ENCODE data around the gene RUNX2. TPM values are rescaled to one million over a fixed set of nuclear protein-coding genes. Genes with fewer than 3 reads are reported as not detected.
A peak's percentile ranks its signal among the peaks of the same experiment; 100 is the strongest.

The RUNX2 gene
- polyA plus RNA-seq, 4 donors, result 2.5 to 2.9 (median 2.8) TPM

DNA sequence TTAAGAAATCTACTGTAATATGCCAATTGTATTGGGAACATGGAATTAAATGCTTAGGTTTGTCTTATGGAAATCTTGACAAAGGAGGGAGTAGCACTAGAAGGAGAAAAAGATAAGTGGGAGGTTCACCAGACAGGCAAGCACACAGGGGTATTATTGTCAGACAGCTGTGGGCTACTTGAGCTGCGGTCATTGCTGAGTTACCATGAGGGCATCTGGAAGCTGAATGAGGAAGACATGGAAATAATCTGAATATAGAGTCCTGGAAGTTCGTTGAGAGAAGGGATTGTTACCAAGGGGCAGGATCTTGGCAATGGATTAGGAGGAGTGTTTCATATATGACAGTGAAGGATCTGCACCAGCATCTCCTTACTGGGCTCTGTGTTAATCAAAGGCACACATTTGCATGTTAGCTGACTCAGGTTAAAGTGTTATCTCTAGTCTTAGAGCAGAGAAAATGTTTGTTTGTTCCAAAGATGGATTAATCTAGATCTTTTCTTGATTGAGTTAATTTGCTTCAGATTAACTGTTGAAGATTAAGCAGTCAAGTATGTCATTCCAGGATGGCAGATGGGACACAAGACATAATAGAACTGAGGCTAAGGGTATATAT is 102.6 kb downstream of the RUNX2 start:
- DNase-seq (ENCODE audit: low read depth in 4 of 4, low spot score in 3 of 4), result no peak

DNA sequence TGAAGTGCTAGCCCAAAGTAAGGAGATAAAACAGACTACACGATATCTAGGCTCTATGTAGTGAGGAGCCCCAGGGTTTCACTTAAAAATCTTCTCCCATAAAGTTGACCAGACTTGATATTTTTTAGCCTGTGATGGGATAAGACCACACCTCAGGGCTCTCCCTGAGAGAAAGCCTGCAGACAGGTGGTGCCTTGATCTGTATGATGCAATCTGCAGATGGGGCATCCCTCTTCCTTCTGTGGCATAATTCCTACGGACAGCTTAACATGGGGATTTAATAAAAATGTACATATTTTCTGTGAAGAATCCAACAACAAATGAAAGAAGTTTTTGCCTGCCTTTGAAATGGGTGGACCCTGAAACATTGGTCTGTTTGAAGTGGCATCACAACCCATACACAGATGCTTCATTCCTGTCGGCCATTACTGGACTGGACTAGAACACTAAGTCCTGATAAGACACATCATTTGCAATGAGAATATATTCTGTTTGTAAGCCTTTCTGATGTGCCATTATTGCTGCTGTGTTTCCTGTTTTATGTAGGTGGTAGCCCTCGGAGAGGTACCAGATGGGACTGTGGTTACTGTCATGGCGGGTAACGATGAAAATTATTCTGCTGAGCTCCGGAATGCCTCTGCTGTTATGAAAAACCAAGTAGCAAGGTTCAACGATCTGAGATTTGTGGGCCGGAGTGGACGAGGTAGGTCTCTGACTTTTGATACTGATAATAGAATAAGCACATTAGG is 103.4 kb downstream of the RUNX2 start:
- DNase-seq (ENCODE audit: low read depth in 4 of 4, low spot score in 3 of 4), result no peak

DNA sequence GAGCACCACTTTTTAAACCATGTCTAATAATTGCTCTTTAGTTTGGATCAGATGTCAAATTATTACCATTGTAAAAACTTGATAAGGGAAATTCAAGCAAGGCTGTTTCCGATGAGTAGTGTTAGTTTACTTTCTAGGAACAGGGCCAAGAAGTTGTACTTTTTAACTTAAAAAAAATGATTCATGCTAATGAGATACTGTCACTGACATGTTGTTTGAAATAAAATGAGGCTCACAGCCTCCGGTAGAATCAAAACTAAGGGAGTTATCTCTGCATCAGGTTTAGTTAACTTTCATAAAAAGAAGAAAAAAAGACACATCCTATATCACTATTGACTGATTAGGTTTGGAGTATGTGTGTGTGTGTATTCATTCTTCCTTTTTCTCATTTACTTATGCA is 104.8 kb downstream of the RUNX2 start:
- DNase-seq (ENCODE audit: low read depth in 4 of 4, low spot score in 3 of 4), result no peak

DNA sequence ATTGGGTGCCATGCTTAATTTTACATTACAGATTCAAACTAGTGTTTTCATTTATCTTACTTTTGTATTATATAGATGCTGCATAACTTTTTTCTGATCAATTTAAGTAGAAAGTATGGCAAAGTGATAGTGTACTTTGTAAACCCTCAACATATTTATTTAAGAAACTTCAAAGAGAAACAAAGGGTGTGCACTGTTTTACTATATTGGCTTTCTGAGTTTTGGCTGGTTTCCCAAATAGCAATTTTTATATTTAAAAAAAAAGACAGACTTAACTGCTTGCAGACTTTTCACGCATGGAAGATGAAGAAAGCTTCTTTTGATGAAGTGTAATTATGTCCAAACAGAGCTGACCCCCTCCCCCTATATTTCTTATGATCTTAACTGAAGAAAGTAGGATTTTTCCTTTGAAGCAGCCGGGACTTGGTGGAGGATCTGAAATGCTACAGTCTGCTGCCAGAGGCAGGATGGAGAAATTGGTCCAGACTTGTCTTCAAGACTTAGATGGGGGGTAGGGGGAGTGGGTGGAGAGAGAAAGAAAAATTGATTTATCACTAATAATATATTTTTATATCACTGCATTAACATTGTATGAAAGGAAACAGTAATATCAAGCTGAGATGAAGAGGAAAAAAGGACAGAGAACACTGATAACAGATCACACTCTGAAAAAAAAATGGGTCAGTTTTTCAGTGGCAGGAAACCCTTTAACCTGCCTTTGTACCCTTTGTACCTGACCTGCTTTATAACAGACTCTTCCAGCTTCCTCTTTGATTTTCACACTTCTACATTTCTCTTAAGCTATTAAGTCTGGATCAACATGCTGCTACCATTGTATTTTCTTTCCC is 105.6 kb downstream of the RUNX2 start:
- DNase-seq (ENCODE audit: low read depth in 4 of 4, low spot score in 3 of 4), result no peak

DNA sequence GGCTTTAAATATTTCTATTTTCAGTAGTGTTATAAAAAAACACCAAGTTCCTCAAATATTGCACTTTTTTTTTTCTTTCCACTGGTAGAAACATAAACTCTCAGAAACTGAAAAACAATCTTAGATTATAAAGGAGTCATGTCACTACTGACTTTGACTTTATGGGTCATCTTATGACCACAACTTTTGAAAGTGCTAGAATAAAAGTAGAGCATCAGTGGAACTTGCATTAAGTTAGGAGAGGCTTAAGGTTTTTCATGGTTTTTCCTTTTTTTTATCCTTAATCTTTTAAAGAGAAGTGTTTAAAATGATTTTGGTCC is 106.2 kb downstream of the RUNX2 start:
- no peak for DNase-seq (ENCODE audit: low read depth in 4 of 4, low spot score in 3 of 4)

DNA sequence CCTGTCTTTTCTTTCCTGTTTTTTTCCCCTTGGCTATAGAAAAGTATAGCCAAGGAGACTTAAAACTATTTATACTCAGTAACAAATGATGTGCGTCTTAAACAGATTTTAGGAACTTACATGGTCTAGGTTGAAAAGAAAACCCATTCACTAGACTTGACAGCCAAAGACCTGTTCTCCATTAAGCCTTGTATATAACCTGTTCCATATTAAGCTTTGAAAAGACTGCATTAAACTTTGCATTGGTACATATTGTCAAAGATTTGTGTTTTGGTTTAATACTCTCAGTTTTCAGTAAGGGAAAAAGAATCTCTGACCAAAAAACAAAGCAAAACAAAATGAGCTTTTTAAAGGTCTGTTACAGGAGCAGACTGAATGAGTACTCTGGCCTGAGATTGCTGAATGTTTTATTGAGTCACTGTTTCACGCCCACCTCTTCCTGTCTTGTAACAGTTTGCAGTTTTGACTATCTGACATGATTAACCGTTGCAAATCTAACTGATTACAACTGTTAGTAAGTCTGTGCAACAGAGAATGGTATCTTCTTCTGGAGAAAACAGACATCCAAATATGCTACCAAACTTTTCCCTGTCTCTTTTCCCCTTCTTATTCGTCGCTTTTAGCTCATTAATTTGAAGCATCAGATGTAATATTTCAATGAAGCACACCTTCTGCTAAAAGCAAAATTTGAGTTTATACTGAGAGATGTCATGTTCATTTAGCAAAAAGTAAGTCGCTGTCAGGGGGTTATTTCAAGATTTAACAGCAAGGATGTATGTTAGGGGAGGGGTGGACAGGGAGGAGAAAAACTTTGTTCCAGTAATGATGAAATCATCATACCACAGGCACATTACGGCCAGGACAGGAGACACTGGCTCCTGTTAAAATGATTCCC is 108.7 kb downstream of the RUNX2 start:
- no peak for DNase-seq (ENCODE audit: low read depth in 4 of 4, low spot score in 3 of 4)

DNA sequence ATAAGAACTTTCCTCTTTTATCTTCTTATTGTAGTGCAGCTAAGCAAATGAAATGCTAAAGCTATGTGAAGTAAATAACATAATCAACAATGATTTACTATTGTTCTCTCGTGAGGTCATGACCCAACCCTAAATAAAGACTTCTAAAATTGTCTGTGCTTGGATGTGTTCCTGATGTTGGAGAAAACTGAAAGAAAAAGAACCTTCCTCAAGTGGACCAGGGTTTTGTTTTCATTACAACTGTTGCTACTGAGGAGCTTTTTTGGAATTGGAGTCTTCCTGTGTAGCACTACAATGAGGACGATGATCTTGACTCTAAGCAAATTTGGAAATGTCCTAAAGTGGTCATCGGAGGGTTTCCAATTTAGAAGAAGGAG is 109.3 kb downstream of the RUNX2 start:
- no peak for DNase-seq (ENCODE audit: low read depth in 4 of 4, low spot score in 3 of 4)

DNA sequence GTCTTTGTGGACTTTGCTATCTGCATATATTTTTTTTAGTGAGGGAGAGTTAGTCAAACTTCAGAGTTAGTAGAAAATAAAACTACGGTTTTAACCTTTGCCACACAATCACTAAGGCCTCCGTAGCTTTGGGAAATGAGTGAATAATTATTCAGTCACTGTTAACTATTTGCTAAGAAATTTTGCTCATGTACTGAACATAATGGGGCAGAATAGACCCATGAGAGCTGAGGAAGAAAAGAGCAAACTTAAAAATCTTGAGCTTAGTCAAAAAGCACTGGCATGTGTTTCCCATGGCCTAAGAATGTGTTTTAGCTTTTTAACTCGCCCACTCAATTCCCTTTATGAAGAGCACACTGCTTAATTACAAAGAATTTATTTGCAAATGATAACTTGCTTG is 110.0 kb downstream of the RUNX2 start:
- no peak for DNase-seq (ENCODE audit: low read depth in 4 of 4, low spot score in 3 of 4)

DNA sequence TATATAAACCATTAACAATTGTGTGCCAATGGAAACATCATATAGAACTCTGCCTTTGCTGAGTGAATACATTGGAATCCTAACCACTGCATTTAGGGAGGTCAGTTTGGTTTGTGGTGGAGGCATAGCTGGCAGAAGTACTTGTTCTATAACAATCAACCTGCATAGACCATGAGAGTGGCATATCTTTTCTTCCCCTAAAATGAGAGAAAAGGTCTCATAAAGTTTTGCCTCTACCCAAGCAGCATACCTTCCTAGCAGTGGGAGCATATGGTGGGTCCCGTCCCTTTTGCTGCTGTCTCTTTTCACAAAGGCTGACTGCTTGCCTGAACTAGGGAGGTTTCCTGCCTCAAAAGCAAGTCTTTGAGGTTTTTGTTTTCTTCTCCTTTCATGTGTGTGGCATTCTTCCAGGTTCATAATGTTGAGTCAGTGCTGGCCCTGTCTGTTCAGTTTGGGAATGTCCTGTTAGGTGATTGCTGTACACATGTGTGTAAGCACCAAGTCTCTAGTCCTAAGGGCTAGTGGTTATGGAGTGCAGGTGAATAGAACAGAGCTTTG is 110.8 kb downstream of the RUNX2 start:
- no peak for DNase-seq (ENCODE audit: low read depth in 4 of 4, low spot score in 3 of 4)

DNA sequence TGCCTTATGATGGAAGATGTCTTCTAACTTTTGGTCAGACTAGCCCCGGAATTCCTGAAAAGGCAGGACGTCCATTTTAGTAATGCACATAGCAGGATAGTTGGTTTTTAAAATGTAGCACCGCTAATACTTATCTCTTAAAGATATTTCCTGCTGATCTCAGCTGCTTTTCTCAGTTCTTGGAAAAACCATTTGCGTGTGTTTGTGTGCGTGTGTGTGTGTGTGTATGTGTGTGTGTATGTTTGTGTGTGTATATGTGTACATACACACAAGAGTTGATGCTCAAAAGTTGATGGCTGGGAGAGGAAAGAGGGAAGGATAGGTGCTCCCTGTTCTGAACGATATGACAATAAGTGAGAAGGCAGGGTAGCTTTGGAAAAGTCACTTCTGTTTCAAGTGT is 111.3 kb downstream of the RUNX2 start:
- no peak for DNase-seq (ENCODE audit: low read depth in 4 of 4, low spot score in 3 of 4)

DNA sequence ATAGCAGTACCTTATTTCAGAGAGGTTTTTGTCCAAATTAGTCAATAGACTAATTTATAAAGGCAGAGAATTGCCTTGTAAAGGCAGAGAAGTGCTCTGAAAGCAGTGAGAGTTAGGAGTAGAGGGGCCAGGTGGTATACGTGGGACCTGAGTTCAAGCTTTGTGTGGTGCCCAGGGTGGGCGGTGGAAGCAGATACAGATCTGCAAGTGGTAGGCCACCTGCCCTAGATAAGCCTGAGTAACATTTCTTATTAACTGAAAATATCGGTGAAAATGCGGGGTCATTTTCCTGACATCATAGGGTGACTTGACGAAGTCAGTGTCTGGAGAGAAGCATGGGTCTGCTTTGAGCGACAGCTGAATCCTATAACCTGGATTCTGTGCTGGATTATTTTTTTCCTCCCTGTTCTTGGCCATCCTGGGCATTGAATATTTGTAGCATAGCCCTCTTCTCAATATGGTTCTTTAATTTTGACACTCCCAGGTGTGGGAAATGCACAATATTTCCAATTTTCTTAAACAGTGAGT is 111.8 kb downstream of the RUNX2 start:
- no peak for DNase-seq (ENCODE audit: low read depth in 4 of 4, low spot score in 3 of 4)

DNA sequence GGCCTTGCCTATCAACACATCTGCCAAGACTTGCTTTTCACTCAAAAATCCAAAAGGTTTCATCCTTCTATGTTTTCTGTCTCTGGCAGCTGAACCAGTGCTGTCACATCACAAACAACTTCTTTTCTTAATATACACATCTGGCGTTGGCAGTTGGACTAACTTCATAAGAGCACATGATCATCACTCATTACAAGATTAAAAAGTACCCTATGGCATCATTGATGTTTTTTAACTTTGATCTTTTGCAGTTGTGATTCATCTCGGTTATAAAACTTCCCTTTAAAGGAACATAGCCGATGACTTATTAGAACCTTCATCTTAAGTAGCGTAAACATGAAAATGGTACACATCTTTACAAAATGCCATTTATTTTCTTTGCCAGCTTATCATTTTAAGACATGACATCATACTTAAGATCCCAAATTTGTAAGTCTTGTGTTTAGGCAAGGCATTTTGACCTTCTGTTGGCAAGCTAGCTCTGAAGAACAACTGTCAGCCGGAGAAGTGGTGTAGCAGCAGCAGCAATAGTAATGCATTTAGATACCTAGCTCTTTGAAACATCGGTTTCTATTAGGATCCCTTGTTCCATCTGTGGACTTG is 113.8 kb downstream of the RUNX2 start:
- DNase-seq (ENCODE audit: low read depth in 4 of 4, low spot score in 3 of 4), result no peak

DNA sequence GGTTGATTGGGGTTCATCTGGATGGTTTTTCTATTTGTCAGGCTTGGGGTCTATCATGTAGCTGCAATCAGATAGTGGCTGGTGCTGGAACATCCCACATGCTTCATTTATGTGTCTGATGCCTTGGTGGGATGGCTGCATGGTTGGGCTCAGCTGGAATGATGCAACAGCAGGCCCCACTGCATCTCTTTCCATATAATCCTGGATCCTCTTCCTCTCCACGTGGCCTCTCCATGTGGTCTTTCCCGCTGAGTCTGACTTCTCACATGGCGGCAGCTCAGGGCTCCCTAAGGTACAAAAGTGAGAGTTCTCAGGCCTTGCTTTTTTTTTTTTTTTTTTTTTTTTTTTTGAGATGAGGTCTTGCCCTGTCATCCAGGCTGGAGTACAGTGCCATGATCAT is 114.6 kb downstream of the RUNX2 start:
- DNase-seq (ENCODE audit: low read depth in 4 of 4, low spot score in 3 of 4), result no peak

DNA sequence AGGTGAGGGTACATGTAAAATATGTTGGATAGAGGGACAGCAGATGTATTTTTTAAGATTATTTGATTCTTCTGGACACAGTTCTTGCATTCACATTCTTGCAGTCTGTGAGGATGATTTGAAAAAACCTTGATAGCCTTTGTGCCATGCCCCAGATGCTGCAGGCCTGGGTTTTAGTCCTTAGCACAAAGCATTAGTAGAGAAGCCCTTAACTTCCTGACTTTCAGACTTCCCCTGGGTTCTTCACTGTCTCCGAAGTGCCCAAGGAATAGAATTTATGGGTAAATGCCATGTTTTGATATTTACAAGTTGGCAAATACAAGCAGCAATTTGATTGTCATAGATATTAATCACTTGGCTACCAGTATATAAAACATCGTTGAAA is 117.2 kb downstream of the RUNX2 start:
- DNase-seq (ENCODE audit: low read depth in 4 of 4, low spot score in 3 of 4), result no peak

DNA sequence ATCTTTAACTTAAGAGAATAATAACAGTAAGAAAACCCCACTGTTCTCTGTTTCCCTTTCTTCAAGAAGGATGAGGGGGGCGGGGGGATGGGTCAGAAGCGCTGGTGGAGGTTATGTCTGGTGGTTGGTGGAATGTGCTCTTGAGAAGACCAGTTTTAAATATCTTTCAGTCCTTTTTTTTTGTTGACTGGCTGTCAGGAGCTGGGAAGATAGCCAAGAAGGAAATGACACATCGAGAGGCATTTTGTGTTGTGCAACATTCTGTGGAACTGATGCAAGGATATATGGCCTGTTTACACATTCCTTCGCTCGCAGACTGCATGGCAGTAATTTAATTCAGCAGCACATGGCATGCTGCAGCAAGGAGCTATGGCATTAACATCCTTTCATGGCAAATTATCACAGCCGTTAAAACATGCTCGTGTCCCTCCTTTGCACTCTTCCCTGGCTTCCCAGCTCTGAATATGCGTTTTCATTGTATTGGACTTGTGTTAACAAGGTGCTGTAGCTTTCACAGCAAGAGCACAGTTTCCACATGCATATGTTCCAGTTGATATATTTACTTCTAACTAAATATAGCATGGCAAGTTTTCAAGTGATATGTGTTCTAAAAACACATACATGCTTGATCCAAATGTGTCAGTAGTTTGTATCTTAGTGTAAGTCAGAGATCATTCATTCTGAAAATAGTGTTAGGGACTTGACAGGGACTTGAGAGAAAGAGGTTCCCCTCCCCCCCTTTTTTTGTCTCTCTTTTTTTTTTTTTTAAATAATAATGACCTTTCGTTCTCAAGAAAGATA is 117.8 kb downstream of the RUNX2 start:
- peak in 3 of 4 donors; percentile 39 to 78 (median 68) for DNase-seq (ENCODE audit: low read depth in 4 of 4, low spot score in 3 of 4)

DNA sequence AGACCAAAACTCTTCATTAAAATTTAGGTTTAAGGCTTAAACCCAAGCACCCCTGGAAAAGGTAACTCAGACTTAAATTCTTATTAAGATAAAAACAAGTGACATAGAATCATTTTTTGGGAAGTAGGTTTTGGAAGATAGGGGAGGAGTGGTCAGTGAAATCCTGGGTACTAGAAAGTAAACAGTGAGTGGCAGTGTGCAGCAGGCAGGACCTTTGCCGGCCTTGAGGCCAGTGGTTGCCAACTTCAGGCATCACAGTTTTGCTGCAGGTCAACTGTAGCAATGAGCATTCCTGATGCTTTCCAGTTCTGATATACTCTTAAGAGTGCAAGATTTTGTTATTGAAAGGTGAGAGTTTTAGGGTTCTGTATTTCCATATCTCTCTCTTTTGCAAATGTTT is 118.9 kb downstream of the RUNX2 start:
- no peak for DNase-seq (ENCODE audit: low read depth in 4 of 4, low spot score in 3 of 4)

DNA sequence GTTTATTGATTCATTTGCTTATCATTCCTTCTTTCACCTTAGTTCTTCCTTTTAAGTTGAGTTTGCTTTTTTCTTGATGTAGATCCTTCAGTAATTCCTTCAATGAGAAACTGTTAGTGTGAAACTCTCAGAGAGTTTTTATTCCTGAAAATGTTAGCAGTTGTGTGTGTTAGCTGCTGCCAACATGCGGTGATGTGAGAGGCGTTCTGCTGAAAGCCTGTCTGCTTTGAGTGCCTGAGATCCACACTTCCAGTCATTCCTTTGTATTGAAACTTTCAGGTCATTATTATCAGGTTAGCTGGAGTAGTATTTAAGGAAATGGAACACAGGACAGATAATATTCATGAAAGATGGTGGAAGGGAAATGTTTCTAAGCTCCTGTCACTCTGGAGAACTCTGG is 119.6 kb downstream of the RUNX2 start:
- no peak for DNase-seq (ENCODE audit: low read depth in 4 of 4, low spot score in 3 of 4)

DNA sequence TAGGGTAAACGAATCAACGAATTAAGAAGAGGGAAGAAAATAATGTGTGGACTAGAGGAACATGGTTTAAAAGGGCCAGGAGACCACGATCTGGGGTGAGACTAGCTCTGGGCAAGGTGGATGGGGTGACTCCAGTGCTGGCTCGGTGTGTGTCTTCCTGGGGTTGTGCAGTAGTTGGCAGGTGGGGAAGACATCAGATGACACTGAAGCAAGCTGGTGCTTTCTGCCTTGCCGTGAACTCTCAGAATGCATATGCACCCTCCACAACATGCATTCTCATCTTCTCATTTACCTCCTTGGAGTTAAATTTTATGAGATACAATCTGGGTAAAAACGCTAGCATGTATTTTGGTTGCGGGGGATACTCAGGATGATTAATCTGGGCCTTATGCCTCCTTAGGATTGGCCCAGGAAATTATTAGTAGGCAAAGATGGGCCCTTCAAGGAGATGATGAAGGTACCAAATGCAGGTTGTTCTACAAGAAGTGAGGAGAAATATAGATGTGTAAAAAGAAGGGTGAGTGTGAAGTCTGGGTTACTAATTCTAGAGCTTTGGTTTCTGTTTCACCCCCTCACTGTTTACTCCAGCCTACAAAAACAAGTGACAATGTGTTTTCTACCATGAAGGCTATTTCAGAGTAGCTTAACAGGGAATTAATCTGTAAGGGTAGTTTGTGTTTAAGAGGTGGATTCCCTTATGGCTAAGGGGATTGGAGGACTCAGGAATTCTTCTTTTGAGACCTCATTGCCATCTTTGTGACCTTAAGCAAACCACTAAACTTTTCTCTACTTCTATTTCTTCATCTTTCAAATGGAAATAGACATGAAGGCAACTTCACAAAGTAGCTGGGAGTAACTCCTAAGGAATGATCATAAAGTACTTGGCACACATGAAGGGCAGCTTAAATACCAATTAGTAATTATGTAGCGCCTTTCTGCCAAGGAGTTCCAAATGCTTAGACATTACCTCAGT is 120.6 kb downstream of the RUNX2 start:
- DNase-seq (ENCODE audit: low read depth in 4 of 4, low spot score in 3 of 4), result no peak

All from right renal pelvis (tissue), 4 donors.